Thyroid gland (tissue), 4 donors: ENCODE results near the gene AFF3. TPM values are rescaled to one million over a fixed set of nuclear protein-coding genes. Genes with fewer than 3 reads are reported as not detected.
"Not testable (repeated sequence)": the region's sequence is repeated elsewhere in the genome, so short reads cannot be mapped to it uniquely, and the experiment has no call there.

Source experiments
- DNase-seq, 2 donors: peaks; one replicate each; pipeline ENCODE4 v3.0.0-alpha.2; 2019
- H3K27ac ChIP-seq, 3 donors: fragments of 200-600 bp; sonication (generic); 1 replicate in 2 of 3; 2 replicates in 1 of 3; pipeline ENCODE4 v1.5.1; 2016 to 2019; ENCODE audit warnings: mild to moderate bottlenecking in 1 of 3, moderate library complexity in 1 of 3
- H3K27me3 ChIP-seq: fragments of 200-600 bp; sonication (generic); one replicate; pipeline ENCODE4 v1.5.1; 2019
- H3K36me3 ChIP-seq, 2 donors: fragments of 200-600 bp; sonication (generic); one replicate each; pipeline ENCODE4 v1.5.1; 2016 to 2019
- H3K4me1 ChIP-seq, 2 donors: fragments of 200-600 bp; sonication (generic); one replicate each; pipeline ENCODE4 v1.5.1; 2017 to 2019
- H3K4me3 ChIP-seq, 3 donors: fragments of 200-600 bp; sonication (generic); replicated peaks in 1 of 3; 1 replicate in 2 of 3; 2 replicates in 1 of 3; pipeline ENCODE4 v1.5.1; 2016; ENCODE audit warnings: mild to moderate bottlenecking in 1 of 3
- H3K9me3 ChIP-seq: fragments of 200-600 bp; sonication (generic); one replicate; pipeline ENCODE4 v1.5.1; 2017
- CTCF ChIP-seq, 6 experiments: fragments of 200-600 bp in 3 of 6; fragments of 450-650 bp in 3 of 6; sonication (generic) in 3 of 6; IDR thresholded peaks; one replicate each; pipeline ENCODE4 v1.5.1; 2016 to 2019; ENCODE audit warnings: antibody characterized with exemption in 6 of 6, mild to moderate bottlenecking in 2 of 6, inconsistent platforms in 1 of 6, moderate library complexity in 1 of 6
- POLR2A ChIP-seq, 2 donors: fragments of 450-650 bp; IDR thresholded peaks; one replicate each; pipeline ENCODE4 v1.6.1; 2017; ENCODE audit warnings: antibody characterized with exemption in 2 of 2, mild to moderate bottlenecking in 2 of 2, moderate library complexity in 1 of 2
- WGBS, 2 donors: methylation state at CpG; one replicate each; pipeline ENCODE4 v1.1.5; 2017; 5-methylcytosine and 5-hydroxymethylcytosine counted together
- intact Hi-C: fragments of 100-400 bp; cut with DNase I; formaldehyde crosslinking; loops from one replicate; pipeline ENCODE4 v1.15.1; 2023
- total RNA-seq, 4 donors: library from RNA; depleted of rRNA; stranded (reverse); fragments of >200 nt; gene quantifications; one replicate each; pipeline ENCODE4 v1.2.3, GENCODE V29; 2016

Gene AFF3
- total RNA-seq, 4 donors from 2014 or later: 0.54 to 2.6 (median 1.1) TPM

GRCh38 chr2:100163605-100164004 lies 21.2 kb upstream of the AFF3 start:
- Histone ChIP-seq H3K4me1 (no peaks in the 10 kb centered on the region), H3K36me3 (no peaks in the 10 kb centered on the region), H3K4me3 (no peak overlapping the region), H3K27me3 (no peaks in the 10 kb centered on the region), H3K27ac (no peak overlapping the region), H3K9me3 (no peaks in the 10 kb centered on the region)
- TF ChIP-seq POLR2A (IDR thresholded peaks at IDR 0.05) (no peak), CTCF (IDR thresholded peaks at IDR 0.05) (no peak)
- DNase-seq: no peak
- intact Hi-C loops: no loop called here

GRCh38 chr2:100161945-100162620 lies 19.7 kb upstream of the AFF3 start:
- H3K27me3 ChIP-seq: no peaks in the 10 kb centered on the region
- no peaks in the 10 kb centered on the region for H3K36me3 ChIP-seq
- intact Hi-C loops: no loop called here
- H3K9me3 ChIP-seq: no peaks in the 10 kb centered on the region
- H3K27ac ChIP-seq: no peak overlapping the region
- H3K4me1 ChIP-seq: no peaks in the 10 kb centered on the region
- H3K4me3 ChIP-seq: no peak overlapping the region
- DNase-seq: no peak
- no peak for TF ChIP-seq POLR2A (IDR thresholded peaks at IDR 0.05)

GRCh38 chr2:100160396-100160795 lies 18.0 kb upstream of the AFF3 start:
- no peak overlapping the region for H3K4me3 ChIP-seq
- TF ChIP-seq CTCF (IDR thresholded peaks at IDR 0.05) (no peak), POLR2A (IDR thresholded peaks at IDR 0.05) (no peak)
- H3K4me1 ChIP-seq: no peaks in the 10 kb centered on the region
- H3K27me3 ChIP-seq: no peaks in the 10 kb centered on the region
- H3K36me3 ChIP-seq: no peaks in the 10 kb centered on the region
- intact Hi-C loops: no loop called here
- DNase-seq: no peak
- H3K27ac ChIP-seq: no peak overlapping the region
- H3K9me3 ChIP-seq: no peaks in the 10 kb centered on the region
- 91 to 100% methylated on average over 1 of the region's 1 CpG for WGBS, 2 donors

GRCh38 chr2:100151832-100152231 lies 9.4 kb upstream of the AFF3 start:
- H3K27me3 ChIP-seq, H3K27ac ChIP-seq, DNase-seq, H3K4me3 ChIP-seq, H3K4me1 ChIP-seq, intact Hi-C loops, H3K9me3 ChIP-seq, H3K36me3 ChIP-seq: not testable (repeated sequence)
- WGBS, 2 donors: 94 to 97% methylated on average over 4 of the region's 4 CpGs

- intact Hi-C loops: no loop called here
- Histone ChIP-seq H3K27me3 (no peaks in the 10 kb centered on the region), H3K27ac (no peak overlapping the region), H3K4me3 (no peak overlapping the region), H3K9me3 (no peaks in the 10 kb centered on the region), H3K4me1 (no peaks in the 10 kb centered on the region), H3K36me3 (no peaks in the 10 kb centered on the region)
- WGBS, 2 donors: 82 to 86% methylated on average over 3 of the region's 3 CpGs
- no peak for DNase-seq
- TF ChIP-seq CTCF (IDR thresholded peaks at IDR 0.05): no peak
- no peak for TF ChIP-seq POLR2A (IDR thresholded peaks at IDR 0.05)
These were observed 8.9 kb upstream of the AFF3 start for GRCh38 chr2:100151310-100151709.

- no peak for DNase-seq
- no peaks in the 10 kb centered on the region for H3K27me3 ChIP-seq
- no peak overlapping the region for H3K4me3 ChIP-seq
- 90 to 91% methylated on average over 4 of the region's 4 CpGs for WGBS, 2 donors
- no peaks in the 10 kb centered on the region for H3K9me3 ChIP-seq
- no peak for TF ChIP-seq CTCF (IDR thresholded peaks at IDR 0.05)
- no peaks in the 10 kb centered on the region for H3K4me1 ChIP-seq
- intact Hi-C loops: no loop called here
- no peaks in the 10 kb centered on the region for H3K36me3 ChIP-seq
- no peak overlapping the region for H3K27ac ChIP-seq
These were observed 6.5 kb upstream of the AFF3 start for GRCh38 chr2:100148883-100149282.
